Activated T-cell treated with anti-CD3 and anti-CD28 coated beads, Interleukin-2, amount 50 U/mL, for 48 hours (primary cell): ENCODE results near the gene LYRM1.
"Not testable (repeated sequence)": the region's sequence is repeated elsewhere in the genome, so short reads cannot be mapped to it uniquely, and the experiment has no call there.

ENCODE experiments used
- DNase-seq, 2 experiments: peaks; one replicate each; pipeline ENCODE4 v3.0.0-alpha.2; 2020

Gene LYRM1

GRCh38 chr16:20940871-20941635 is 40.5 kb downstream of the LYRM1 start:
- peak in 1 of 2 experiments; percentile 31 for DNase-seq

DNA sequence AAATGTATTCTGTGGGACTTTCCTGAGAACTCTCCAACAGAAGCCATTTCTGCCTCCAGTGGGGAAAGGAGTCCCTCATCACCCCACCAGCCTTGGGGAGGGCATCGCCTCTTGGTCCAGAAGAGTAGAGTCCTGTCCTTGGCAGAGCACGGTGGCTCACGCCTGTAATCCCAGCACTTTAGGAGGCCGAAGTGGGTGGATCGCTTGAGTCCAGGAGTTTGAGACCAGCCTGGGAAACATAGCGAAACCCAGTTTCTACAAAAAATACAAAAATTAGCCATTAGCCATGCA is 41.0 kb downstream of the LYRM1 start:
- no peak for DNase-seq

DNA sequence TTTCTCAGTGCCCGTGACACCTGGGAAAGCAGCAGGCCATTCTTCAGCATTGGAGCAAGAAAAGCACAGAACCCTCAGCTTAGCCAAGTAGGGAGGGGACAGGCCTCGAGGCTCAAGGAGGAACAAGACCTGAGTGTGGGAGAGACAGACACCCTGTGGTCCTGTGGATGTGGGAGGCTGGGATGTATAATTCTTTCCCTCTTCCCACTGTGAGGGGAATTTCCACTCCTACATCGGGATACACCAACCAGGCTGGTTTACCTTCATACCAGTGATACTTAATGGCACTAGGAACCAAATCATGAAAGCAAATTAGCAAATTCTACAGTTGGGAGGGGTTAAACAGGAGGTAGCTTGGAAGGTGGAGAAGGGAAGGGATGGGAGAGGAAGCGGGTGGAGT is 41.7 kb downstream of the LYRM1 start:
- no peak for DNase-seq

DNA sequence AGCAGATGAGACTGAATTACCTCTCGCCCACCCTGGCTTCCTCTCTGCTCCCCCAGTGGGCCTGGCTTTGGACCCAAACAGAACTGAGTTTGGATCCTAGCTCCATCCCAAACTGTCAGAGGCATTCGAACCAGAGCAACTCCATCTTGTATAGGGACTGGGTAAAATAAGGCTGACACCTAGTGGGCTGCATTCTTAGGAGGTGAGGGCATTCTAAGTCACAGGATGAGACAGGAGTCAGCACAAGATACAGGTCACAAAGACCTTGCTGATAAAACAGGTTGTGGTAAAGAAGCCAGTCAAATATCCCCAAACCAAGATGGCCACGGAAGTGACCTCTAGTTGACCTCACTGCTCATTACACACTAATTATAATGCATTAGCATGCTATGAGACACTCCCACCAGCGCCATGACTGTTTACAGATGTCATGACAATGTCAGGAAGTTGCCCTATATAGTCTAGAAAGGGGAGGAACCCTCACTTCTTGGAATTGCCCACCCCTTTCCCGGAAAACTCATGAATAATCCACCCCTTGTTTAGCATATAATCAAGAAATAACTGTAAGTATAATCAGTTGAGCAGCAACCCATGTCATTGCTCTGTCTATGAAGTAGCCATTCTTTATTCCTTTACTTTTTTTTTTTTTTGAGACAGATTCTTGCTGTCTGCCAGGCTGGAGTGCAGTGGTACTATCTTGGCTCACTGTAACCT is 44.4 kb downstream of the LYRM1 start:
- peak; percentile 70 for DNase-seq

- not testable (repeated sequence) for DNase-seq
Measured at GRCh38 chr16:20945575-20945875, 45.0 kb downstream of the LYRM1 start.

GRCh38 chr16:20946015-20946629 is 45.6 kb downstream of the LYRM1 start:
- no peak for DNase-seq

DNA sequence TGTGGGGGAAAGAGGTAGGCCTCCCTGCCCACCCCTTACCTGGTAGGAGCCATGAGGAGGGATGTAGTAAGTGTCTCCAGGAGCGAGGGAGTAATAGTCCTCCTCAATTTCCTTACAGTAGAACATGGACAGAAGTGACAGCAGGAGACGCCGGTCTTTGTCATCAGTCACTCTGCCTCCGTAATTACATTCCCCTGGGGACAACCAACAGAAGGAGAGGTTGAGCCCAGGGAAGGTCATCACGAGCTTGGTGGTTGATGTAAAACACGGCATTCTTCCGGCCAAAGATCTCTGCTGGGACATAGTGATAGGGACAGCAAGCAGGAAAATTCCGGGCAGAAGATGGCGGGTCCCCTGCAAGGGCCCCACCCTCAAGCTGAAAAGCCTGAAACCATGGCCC is 47.9 kb downstream of the LYRM1 start:
- no peak for DNase-seq

DNA sequence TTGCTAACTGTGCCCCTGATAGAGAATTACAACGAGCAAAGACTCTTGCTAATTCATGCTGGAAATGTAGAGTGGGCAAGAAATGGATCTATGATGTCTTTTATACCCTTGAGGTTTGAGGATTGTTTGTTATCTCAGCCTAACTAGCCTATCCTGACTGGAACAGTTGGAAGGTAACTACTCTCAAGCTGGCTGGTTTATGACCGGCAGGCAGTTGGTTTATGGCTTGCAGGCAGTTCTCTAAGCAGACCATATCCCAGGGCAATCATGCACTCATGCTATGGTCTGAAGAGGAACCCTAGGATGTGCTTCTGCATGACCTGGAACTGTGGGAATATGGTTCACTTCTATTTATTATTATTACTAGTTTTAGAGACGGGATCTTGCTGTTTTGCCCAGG is 49.1 kb downstream of the LYRM1 start:
- DNase-seq, result no peak

- no peak for DNase-seq
Measured at GRCh38 chr16:20950294-20950693, 49.7 kb downstream of the LYRM1 start.

DNA sequence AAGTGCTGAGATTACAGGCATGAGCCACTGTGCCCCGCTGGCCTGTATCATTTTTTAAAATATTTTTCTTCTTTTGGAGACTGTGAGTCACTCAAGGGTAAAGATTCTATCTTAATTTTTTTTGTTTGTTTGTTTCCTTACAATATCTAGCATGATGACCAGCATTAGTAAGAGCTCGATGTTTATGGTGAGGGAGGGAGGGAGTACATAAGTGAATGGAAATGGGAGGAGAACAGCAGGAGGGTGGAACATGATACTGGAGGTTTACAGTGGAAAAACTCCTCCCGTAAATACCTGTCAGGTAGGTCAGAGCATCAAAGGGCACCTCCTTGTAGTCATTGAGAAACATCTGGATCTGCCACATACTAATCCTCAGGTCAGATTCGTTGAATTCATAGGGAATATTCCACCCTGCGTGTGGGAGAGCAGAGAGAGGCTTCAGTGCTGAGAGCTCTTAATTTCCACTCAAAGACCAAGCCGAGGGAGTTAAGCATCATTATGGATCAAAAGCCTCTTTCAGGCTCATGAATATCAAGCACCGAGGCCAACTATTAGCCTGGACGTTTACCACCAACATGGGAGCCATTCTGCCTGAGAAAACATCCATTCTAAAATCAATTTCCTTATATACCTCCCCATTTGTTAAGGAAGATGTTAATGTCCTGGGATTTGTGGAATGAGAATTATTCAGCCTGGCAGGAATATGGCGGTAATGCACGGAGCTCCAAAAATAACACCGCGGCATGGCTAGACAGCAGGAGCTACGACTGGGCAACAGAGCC is 51.8 kb downstream of the LYRM1 start:
- no peak for DNase-seq

GRCh38 chr16:20954574-20954973 is 54.0 kb downstream of the LYRM1 start:
- no peak for DNase-seq

DNA sequence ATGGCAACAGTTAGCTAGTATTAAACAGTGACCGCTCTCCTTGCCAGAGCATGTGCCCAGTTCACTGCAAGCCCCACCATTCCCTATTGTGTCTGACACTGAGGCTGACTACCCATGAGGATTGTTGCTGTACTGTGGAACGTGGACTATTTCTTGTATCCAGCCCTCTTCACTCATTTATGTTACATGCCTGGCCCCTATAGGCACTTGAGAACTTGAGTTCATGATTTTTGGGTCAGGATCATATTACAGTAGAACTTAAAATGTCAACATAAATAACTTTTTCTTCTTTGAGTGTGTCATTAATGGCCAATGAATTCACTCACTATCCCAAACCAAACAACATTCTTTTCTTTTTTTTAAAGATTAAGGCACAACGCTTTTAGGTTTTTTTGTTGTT is 55.7 kb downstream of the LYRM1 start:
- DNase-seq, result no peak

GRCh38 chr16:20957153-20957552 is 56.6 kb downstream of the LYRM1 start:
- DNase-seq, result no peak

- DNase-seq, result no peak
Measured at GRCh38 chr16:20960899-20961298, 60.3 kb downstream of the LYRM1 start.

- DNase-seq, result no peak
Measured at GRCh38 chr16:20968765-20969164, 68.2 kb downstream of the LYRM1 start.

DNA sequence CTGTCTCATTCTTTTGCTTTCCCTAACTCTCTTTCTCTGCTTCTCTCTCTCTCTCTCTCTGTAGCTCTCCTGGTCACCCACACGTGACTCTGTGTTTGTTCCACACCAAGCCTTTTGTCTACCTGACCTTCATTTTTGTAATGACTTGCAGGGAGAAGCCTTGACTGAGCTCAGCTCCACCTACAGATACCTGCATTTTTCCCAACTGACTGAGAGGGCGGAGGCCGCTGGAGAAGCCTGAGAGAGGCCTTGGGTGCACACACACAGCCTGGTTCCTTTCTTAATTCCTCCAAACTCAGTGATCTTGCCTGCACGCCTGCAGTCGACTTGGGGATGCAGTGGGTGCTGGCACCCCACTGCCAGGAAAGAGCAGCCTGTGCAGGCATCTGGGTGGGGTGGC is 68.8 kb downstream of the LYRM1 start:
- DNase-seq, result no peak

GRCh38 chr16:20971401-20971800 is 70.8 kb downstream of the LYRM1 start:
- no peak for DNase-seq

DNA sequence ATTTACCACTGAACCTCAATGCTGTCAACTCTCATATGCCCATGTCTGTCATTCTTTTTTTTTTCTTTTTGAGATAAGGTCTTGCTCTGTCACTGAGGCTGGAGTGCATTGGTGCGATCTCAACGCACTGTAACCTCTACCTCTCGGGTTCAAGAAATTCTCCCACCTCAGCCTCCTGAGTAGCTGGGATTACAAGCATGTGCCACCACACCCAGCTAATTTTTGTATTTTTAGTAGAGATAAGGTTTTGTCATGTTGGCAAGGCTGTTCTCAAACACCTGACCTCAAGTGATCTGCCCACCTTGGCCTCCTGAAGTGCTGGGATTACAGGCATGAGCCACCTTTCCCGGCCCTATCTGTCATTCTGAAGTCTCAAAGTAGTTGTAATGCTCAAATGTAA is 72.6 kb downstream of the LYRM1 start:
- not testable (repeated sequence) for DNase-seq
